Endothelial cell (in vitro differentiated cells): ENCODE data around the gene CDC42BPA. TPM values are rescaled to one million over a fixed set of nuclear protein-coding genes. Genes with fewer than 3 reads are reported as not detected.
A peak's percentile ranks its signal among the peaks of the same experiment; 100 is the strongest.
"Not testable (repeated sequence)": the region's sequence is repeated elsewhere in the genome, so short reads cannot be mapped to it uniquely, and the experiment has no call there.

Experiments
- DNase-seq: peaks from one replicate; pipeline ENCODE4 v3.0.0; 2021; ENCODE audit warnings: low spot score
- H3K27ac Mint-ChIP-seq: one replicate; pipeline ENCODE4 v1.8.0; 2021; ENCODE audit warnings: mixed read lengths, inconsistent platforms; ENCODE audit not compliant: unreplicated experiment
- H3K27me3 Mint-ChIP-seq: one replicate; pipeline ENCODE4 v1.8.0; 2021; ENCODE audit warnings: mild to moderate bottlenecking, moderate library complexity, mixed read lengths, inconsistent platforms; ENCODE audit not compliant: unreplicated experiment
- H3K36me3 Mint-ChIP-seq: one replicate; pipeline ENCODE4 v1.8.0; 2021; ENCODE audit warnings: mild to moderate bottlenecking, low read depth, mixed read lengths, inconsistent platforms; ENCODE audit not compliant: unreplicated experiment
- H3K4me1 Mint-ChIP-seq: one replicate; pipeline ENCODE4 v1.8.0; 2021; ENCODE audit warnings: mild to moderate bottlenecking, mixed read lengths, inconsistent platforms; ENCODE audit not compliant: unreplicated experiment
- H3K4me3 Mint-ChIP-seq: one replicate; pipeline ENCODE4 v1.8.0; 2021; ENCODE audit warnings: mild to moderate bottlenecking, mixed read lengths, inconsistent platforms; ENCODE audit not compliant: unreplicated experiment
- H3K9me3 Mint-ChIP-seq: one replicate; pipeline ENCODE4 v1.8.0; 2021; ENCODE audit warnings: mixed read lengths, inconsistent platforms; ENCODE audit not compliant: unreplicated experiment
- total RNA-seq: library from RNA; stranded (reverse); fragmentation: NEBNext Ultra II Directional; extraction: Animal tissue kit (Norgen Biotek cat#: 25700); gene quantifications from one replicate; pipeline ENCODE4 v1.2.1, GENCODE V29; 2021; ENCODE audit not compliant: unreplicated experiment
- TF ChIP-seq, protein P1 (sequence below): fragments of 200-600 bp; sonication (generic); IDR thresholded peaks from one replicate; pipeline ENCODE4 v1.5.0; 2021; ENCODE audit warnings: antibody characterized with exemption; ENCODE audit not compliant: unreplicated experiment

CDC42BPA gene
- total RNA-seq, 1 donor from 2014 or later = 41.4 TPM

DNA sequence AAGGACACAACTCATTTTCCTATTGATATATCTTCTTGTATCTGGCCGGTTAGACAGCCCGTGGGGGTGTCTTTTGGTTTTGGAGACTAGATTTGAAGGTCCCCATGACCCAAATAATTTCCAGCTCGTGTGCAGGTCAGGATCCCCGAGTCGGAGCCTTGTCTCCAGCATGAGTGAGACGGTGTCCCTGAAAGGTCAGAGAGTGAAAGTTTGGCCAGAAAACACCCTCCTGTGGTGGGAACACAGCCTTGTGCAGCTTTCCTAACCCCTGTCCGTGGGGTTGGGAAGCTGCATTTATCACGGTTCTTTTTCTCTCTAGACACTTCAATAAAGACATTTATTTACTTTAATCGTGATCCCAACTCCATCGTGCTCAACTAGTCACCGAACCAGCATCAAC lies 360.6 kb downstream of the CDC42BPA start:
- no peak overlapping the region for H3K27ac Mint-ChIP-seq

DNA sequence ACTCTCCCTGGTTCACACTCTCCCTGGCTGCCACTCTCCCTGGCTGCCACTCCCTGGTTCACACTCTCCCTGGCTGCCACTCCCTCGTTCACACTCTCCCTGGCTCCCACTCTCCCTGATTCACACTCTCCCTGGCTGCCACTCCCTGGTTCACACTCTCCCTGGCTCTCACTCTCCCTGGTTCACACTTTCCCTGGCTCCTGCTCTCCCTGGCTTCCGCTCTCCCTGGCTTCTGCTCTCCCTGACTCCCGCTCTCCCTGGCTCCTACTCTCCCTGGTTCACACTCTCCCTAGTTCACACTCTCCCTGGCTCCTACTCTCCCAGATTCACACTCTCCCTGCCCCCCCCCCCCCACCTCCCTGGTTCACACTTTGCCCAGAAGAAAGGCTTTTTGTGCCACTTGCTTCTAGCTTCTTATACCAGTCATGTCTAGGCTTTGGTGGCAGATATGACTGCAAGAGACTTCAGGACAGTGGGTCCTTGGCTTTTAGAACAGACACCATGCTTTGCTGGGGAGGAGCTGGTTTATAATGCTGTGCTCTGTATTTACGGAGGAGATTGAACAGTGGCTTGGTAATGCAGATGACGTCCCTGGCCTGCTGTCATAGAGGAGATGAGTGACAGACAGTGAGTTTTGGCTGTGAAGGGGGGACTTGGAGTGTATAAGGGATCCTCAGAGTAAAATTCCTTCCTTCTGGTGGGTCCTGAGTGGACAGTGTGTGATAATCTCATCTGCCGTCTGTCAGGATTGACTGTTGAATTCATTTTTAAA lies 361.2 kb downstream of the CDC42BPA start:
- DNase-seq = no peak
- H3K4me3 Mint-ChIP-seq = peak overlapping the region; percentile 31
- peaks cover 19% of the 10 kb centered on the region for H3K4me1 Mint-ChIP-seq
- peaks cover 4% of the 10 kb centered on the region for H3K9me3 Mint-ChIP-seq
- H3K27me3 Mint-ChIP-seq = peaks cover 13% of the 10 kb centered on the region
- no peak overlapping the region for H3K27ac Mint-ChIP-seq
- H3K36me3 Mint-ChIP-seq = peaks cover 16% of the 10 kb centered on the region
- TF ChIP-seq, protein P1, sequence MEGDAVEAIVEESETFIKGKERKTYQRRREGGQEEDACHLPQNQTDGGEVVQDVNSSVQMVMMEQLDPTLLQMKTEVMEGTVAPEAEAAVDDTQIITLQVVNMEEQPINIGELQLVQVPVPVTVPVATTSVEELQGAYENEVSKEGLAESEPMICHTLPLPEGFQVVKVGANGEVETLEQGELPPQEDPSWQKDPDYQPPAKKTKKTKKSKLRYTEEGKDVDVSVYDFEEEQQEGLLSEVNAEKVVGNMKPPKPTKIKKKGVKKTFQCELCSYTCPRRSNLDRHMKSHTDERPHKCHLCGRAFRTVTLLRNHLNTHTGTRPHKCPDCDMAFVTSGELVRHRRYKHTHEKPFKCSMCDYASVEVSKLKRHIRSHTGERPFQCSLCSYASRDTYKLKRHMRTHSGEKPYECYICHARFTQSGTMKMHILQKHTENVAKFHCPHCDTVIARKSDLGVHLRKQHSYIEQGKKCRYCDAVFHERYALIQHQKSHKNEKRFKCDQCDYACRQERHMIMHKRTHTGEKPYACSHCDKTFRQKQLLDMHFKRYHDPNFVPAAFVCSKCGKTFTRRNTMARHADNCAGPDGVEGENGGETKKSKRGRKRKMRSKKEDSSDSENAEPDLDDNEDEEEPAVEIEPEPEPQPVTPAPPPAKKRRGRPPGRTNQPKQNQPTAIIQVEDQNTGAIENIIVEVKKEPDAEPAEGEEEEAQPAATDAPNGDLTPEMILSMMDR = no peak

More for the DNA sequence above, 360.6 kb downstream of the CDC42BPA start:
- peaks cover 18% of the 10 kb centered on the region for H3K4me1 Mint-ChIP-seq
- TF ChIP-seq, protein P1 = no peak
- H3K9me3 Mint-ChIP-seq = peaks cover 4% of the 10 kb centered on the region
- H3K27me3 Mint-ChIP-seq = peaks cover 13% of the 10 kb centered on the region
- H3K4me3 Mint-ChIP-seq = no peak overlapping the region
- H3K36me3 Mint-ChIP-seq = peaks cover 16% of the 10 kb centered on the region
- no peak for DNase-seq

DNA sequence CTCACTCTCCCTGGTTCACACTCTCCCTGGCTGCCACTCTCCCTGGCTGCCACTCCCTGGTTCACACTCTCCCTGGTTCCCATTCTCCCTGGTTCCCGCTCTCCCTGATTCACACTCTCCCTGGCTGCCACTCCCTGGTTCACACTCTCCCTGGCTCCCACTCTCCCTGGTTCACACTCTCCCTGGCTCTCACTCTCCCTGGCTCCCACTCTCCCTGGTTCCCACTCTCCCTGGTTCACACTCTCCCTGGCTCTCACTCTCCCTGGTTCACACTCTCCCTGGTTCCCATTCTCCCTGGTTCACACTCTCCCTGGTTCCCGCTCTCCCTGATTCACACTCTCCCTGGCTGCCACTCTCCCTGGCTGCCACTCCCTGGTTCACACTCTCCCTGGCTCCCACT lies 362.4 kb downstream of the CDC42BPA start:
- not testable (repeated sequence) for H3K27ac Mint-ChIP-seq, DNase-seq, H3K9me3 Mint-ChIP-seq, H3K4me3 Mint-ChIP-seq
- Mint-ChIP-seq H3K36me3 (peaks cover 16% of the 10 kb centered on the region), H3K4me1 (peaks cover 21% of the 10 kb centered on the region), H3K27me3 (peaks cover 13% of the 10 kb centered on the region)

DNA sequence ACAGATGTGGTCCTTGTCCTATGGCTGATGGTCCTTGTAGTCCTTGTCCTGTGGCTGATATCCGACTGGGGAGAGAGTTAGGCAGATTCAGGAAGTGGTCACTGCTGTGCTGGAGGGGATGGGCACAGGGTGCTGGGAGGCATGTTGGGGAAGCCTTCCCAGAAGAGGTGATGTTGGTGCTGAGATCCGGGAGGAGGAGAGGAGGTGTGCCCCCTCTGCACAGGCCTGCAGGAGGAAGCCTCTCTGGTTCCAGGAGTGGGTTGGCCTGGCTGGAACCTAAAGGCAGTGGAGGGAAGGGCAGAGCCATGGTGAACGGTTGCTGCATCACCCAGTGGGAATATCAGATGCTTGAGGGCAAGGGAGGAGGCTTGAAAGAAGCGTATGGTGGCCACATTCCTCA lies 363.5 kb downstream of the CDC42BPA start:
- H3K4me3 Mint-ChIP-seq = peak overlapping the region; percentile 78
- peak overlapping the region; percentile 65 for H3K27ac Mint-ChIP-seq
- H3K36me3 Mint-ChIP-seq = peaks cover 16% of the 10 kb centered on the region
- DNase-seq = no peak
- TF ChIP-seq, protein P1 = no peak
- H3K27me3 Mint-ChIP-seq = peaks cover 12% of the 10 kb centered on the region
- H3K4me1 Mint-ChIP-seq = peaks cover 22% of the 10 kb centered on the region
- H3K9me3 Mint-ChIP-seq = peaks cover 4% of the 10 kb centered on the region

DNA sequence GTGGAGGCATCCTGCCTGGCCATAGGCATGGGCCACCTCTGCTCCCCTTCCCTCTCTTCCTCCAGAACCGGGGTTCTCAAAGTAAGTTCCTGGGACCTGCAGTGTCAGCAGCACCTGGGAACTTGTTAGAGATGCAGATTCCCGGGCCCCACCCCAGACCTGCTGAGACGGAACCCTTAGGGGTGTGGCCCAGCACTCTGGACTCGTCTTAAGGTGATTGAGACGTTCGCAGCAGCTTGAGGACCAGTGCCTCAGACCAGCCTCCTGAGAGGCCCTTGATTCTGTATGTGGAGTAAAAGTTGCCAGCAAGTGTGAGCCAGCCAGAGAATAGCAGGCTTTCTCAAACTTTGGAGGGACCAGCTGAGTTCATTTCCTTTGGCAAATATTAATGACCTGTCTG lies 364.0 kb downstream of the CDC42BPA start:
- Mint-ChIP-seq H3K9me3 (peaks cover 4% of the 10 kb centered on the region), H3K36me3 (peaks cover 16% of the 10 kb centered on the region), H3K4me1 (peaks cover 22% of the 10 kb centered on the region), H3K4me3 (peak overlapping the region; percentile 78), H3K27me3 (peaks cover 11% of the 10 kb centered on the region), H3K27ac (peak overlapping the region; percentile 65)
- TF ChIP-seq, protein P1 = no peak
- no peak for DNase-seq
